HepG2 (cell line): ENCODE results near the gene MRFAP1L1. TPM values are rescaled to one million over a fixed set of nuclear protein-coding genes. Genes with fewer than 3 reads are reported as not detected.
A peak's percentile ranks its signal among the peaks of the same experiment; 100 is the strongest.

Source experiments
- CC2D1A ChIP-seq: sonication (generic); formaldehyde crosslinking; IDR thresholded peaks from 2 replicates; pipeline ENCODE4 v1.8.1; 2023; ENCODE audit warnings: mild to moderate bottlenecking, missing genetic modification reagents
- DR1 ChIP-seq: sonication (generic); formaldehyde crosslinking; IDR thresholded peaks from 2 replicates; pipeline ENCODE4 v1.8.0; 2021; ENCODE audit warnings: mild to moderate bottlenecking, missing genetic modification reagents, inconsistent platforms
- EED ChIP-seq: sonication (generic); formaldehyde crosslinking; IDR thresholded peaks from 2 replicates; pipeline ENCODE4 v1.5.0; 2020; ENCODE audit warnings: mild to moderate bottlenecking, missing genetic modification reagents
- FIP1L1 ChIP-seq: fragments of 200-400 bp; formaldehyde crosslinking; IDR thresholded peaks from 2 replicates; pipeline ENCODE4 v1.6.1; 2018; ENCODE audit warnings: low read depth, mild to moderate bottlenecking, low read length, moderate library complexity, borderline replicate concordance; ENCODE audit not compliant: insufficient read depth
- MAFG ChIP-seq: sonication (generic); formaldehyde crosslinking; IDR thresholded peaks from 2 replicates; pipeline ENCODE4 v1.5.1; 2020; ENCODE audit warnings: mild to moderate bottlenecking, missing genetic modification reagents
- NFYC ChIP-seq: IDR thresholded peaks from 2 replicates; pipeline ENCODE4 v1.6.1; 2016; ENCODE audit warnings: missing genetic modification reagents, missing compliant biosample characterization
- NR2F6 ChIP-seq, 2 experiments: IDR thresholded peaks; 2 replicates each; pipeline ENCODE4 v1.6.1; 2016; ENCODE audit warnings: antibody characterized with exemption in 1 of 2, mild to moderate bottlenecking in 1 of 2
- PRDM4 ChIP-seq: sonication (generic); formaldehyde crosslinking; IDR thresholded peaks from 2 replicates; pipeline ENCODE4 v1.9.0; 2021; ENCODE audit warnings: missing genetic modification reagents, borderline replicate concordance
- RBM39 ChIP-seq: fragments of 200-400 bp; formaldehyde crosslinking; IDR thresholded peaks from one replicate; pipeline ENCODE4 v1.6.1; 2018; ENCODE audit warnings: antibody characterized with exemption, mild to moderate bottlenecking, low read depth, low read length; ENCODE audit not compliant: poor library complexity, severe bottlenecking
- SKI ChIP-seq: fragments of 450-650 bp; IDR thresholded peaks from one replicate; pipeline ENCODE4 v1.6.1; 2018; ENCODE audit warnings: mild to moderate bottlenecking; ENCODE audit not compliant: partially characterized antibody
- TFDP1 ChIP-seq: IDR thresholded peaks from 2 replicates; pipeline ENCODE4 v1.6.1; 2016; ENCODE audit warnings: missing compliant biosample characterization, missing genetic modification reagents, borderline replicate concordance
- ZFP91 ChIP-seq: sonication (generic); formaldehyde crosslinking; IDR thresholded peaks from 2 replicates; pipeline ENCODE4 v1.9.0; 2022; ENCODE audit warnings: missing genetic modification reagents, mild to moderate bottlenecking, borderline replicate concordance
- ZHX2 ChIP-seq, 2 experiments: sonication (generic) in 1 of 2; formaldehyde crosslinking in 1 of 2; IDR thresholded peaks; 2 replicates each; pipeline versions ENCODE4 v1.6.1 to v1.9.0; 2014 to 2022; ENCODE audit warnings: antibody characterized with exemption in 1 of 2, borderline replicate concordance in 1 of 2, inconsistent platforms in 1 of 2, low read depth in 1 of 2, missing genetic modification reagents in 1 of 2
- ZNF20 ChIP-seq: sonication (generic); formaldehyde crosslinking; IDR thresholded peaks from 2 replicates; pipeline ENCODE4 v1.4.0; 2020; ENCODE audit warnings: mild to moderate bottlenecking, moderate library complexity, missing genetic modification reagents
- ZNF264 ChIP-seq: sonication (generic); formaldehyde crosslinking; IDR thresholded peaks from 2 replicates; pipeline ENCODE4 v1.4.0; 2020; ENCODE audit warnings: missing genetic modification reagents
- ZNF629 ChIP-seq: sonication (generic); formaldehyde crosslinking; conservative IDR thresholded peaks from 2 replicates; pipeline ENCODE4 v1.5.0; 2020; ENCODE audit warnings: missing genetic modification reagents
- polyA plus RNA-seq, 8 experiments: library from polyadenylated mRNA; depleted of rRNA in 3 of 8; stranded (reverse) in 7 of 8; unstranded in 1 of 8; fragments of >200 nt; fragmentation: Illumina TruSeq in 4 of 8; extraction: Trizol in 4 of 8; gene quantifications; 2 replicates each; pipeline versions ENCODE4 v1.2.1 to v1.2.3, GENCODE V29; 2011 to 2016; ENCODE audit warnings: low read depth in 4 of 8, missing spikeins in 1 of 8, mixed read lengths in 1 of 8; ENCODE audit not compliant: insufficient read depth in 1 of 8
- total RNA-seq, 5 experiments: library from RNA; depleted of rRNA; stranded (reverse); fragments of >200 nt; fragmentation: Illumina TruSeq; extraction: Trizol; gene quantifications; 2 replicates each; pipeline ENCODE4 v1.2.3, GENCODE V29; 2016; ENCODE audit warnings: low read depth in 1 of 5

The MRFAP1L1 gene
- total and polyA plus RNA-seq, 2 of the 13 experiments (the other 11 are each of a cell fraction or from before 2014, with no cell fraction given): 44.8 to 76.6 TPM

GRCh38 chr4:6673660-6674499, 35.8 kb downstream of the MRFAP1L1 start (continued):
- TF ChIP-seq ZNF629 (CRISPR knock-in tag) (peak; percentile 57), ZNF264 (CRISPR knock-in tag) (0 out of 2 replicates have a peak, but pooled peaks have one; percentile 6), DR1 (CRISPR knock-in tag) (no peak; the same call in 1 of the 2 replicates), CC2D1A (CRISPR knock-in tag) (no peak; the same call in 1 of the 2 replicates), EED (CRISPR knock-in tag) (0 out of 2 replicates have a peak, but pooled peaks have one; percentile 20), TFDP1 (peak; percentile 98), FIP1L1 (peak; percentile 65; the same call in 1 of the 2 replicates), MAFG (CRISPR knock-in tag) (no peak), SKI (no peak), ZNF20 (CRISPR knock-in tag) (no peak), PRDM4 (CRISPR knock-in tag) (no peak), NFYC (CRISPR knock-in tag) (no peak), ZFP91 (CRISPR knock-in tag) (peak; percentile 64; the same call in 1 of the 2 replicates), RBM39 (no peak), NR2F6 (IDR thresholded peaks at IDR 0.05) (0 out of 2 replicates have a peak, but pooled peaks have one; percentile 21), NR2F6 (CRISPR knock-in tag; IDR thresholded peaks at IDR 0.05) (no peak), ZHX2 (IDR thresholded peaks at IDR 0.05; ENCODE audit: low read depth) (peak; percentile 32; the same call in 1 of the 2 replicates), ZHX2 (CRISPR knock-in tag; IDR thresholded peaks at IDR 0.05; ENCODE audit: borderline replicate concordance) (no peak)
